NOMO-1 (cell line): ENCODE results near the gene MED9.

Experiments used
- DNase-seq, 2 experiments: peaks; one replicate each; lab custom pipeline; 2025; ENCODE audit not compliant: unreplicated experiment in 2 of 2; lab: John Stamatoyannopoulos, UW

MED9 gene

GRCh38 chr17:17487998-17488397 is 11.2 kb downstream of the MED9 start:
- DNase-seq: no peak

- no peak for DNase-seq
These were observed 14.3 kb downstream of the MED9 start for GRCh38 chr17:17491031-17491471.

- DNase-seq: no peak
These were observed 14.8 kb downstream of the MED9 start for GRCh38 chr17:17491546-17491988.

GRCh38 chr17:17492085-17492484 is 15.3 kb downstream of the MED9 start:
- no peak for DNase-seq

GRCh38 chr17:17492571-17492970 is 15.8 kb downstream of the MED9 start:
- DNase-seq: no peak

GRCh38 chr17:17493249-17493985 is 16.6 kb downstream of the MED9 start:
- DNase-seq: no peak

GRCh38 chr17:17493986-17494466 is 17.2 kb downstream of the MED9 start:
- DNase-seq: no peak

- DNase-seq: no peak
These were observed 17.7 kb downstream of the MED9 start for GRCh38 chr17:17494499-17494869.

- peak in 1 of 2 experiments; percentile 3 for DNase-seq
These were observed 18.2 kb downstream of the MED9 start for GRCh38 chr17:17494870-17495535.

- DNase-seq: peak in 1 of 2 experiments; percentile 8
These were observed 18.9 kb downstream of the MED9 start for GRCh38 chr17:17495536-17496188.

GRCh38 chr17:17496189-17497064 is 19.6 kb downstream of the MED9 start, which contains the start of gene RASD1:
TSS of gene RASD1 (minus strand) at chr17:17496395. CDS start at chr17:17496181, 214 bp downstream.
- peak; percentile 68 to 85 for DNase-seq

- DNase-seq: no peak
These were observed 20.5 kb downstream of the MED9 start for GRCh38 chr17:17497065-17497844.

GRCh38 chr17:17497845-17498520 is 21.2 kb downstream of the MED9 start:
- DNase-seq: no peak

- DNase-seq: no peak
These were observed 22.0 kb downstream of the MED9 start for GRCh38 chr17:17498606-17499301.

- no peak for DNase-seq
These were observed 22.8 kb downstream of the MED9 start for GRCh38 chr17:17499402-17500145.

- DNase-seq: no peak
These were observed 24.3 kb downstream of the MED9 start for GRCh38 chr17:17500999-17501605.

GRCh38 chr17:17502741-17503565 is 26.2 kb downstream of the MED9 start:
- no peak for DNase-seq
